HL-60/S4 (cell line): ENCODE results near the gene AMPD1.

ENCODE experiments used
- in situ Hi-C: fragments of 300-500 bp; cut with MboI; formaldehyde crosslinking; loops from 2 replicates; pipeline ENCODE4 v1.14.3; 2022; ENCODE audit warnings: low sequenced_read_pairs

Gene AMPD1

GRCh38 chr1:114700036-114700600 lies 4.8 kb upstream of the AMPD1 start:
- in situ Hi-C loops = no loop called here

GRCh38 chr1:114696810-114697209 lies 1.5 kb upstream of the AMPD1 start:
- in situ Hi-C loops = no loop called here

- in situ Hi-C loops = no loop called here
Observed at GRCh38 chr1:114694540-114695310, 621 bp downstream of the AMPD1 start.

- in situ Hi-C loops = no loop called here
Observed at GRCh38 chr1:114692947-114693346, 2.4 kb downstream of the AMPD1 start.

GRCh38 chr1:114691061-114691460 lies 4.3 kb downstream of the AMPD1 start:
- in situ Hi-C loops = no loop called here

GRCh38 chr1:114690148-114690547 lies 5.2 kb downstream of the AMPD1 start:
- in situ Hi-C loops = no loop called here

- in situ Hi-C loops = no loop called here
Observed at GRCh38 chr1:114688526-114688925, 6.8 kb downstream of the AMPD1 start.

GRCh38 chr1:114685851-114686250 lies 9.5 kb downstream of the AMPD1 start:
- in situ Hi-C loops = no loop called here

- in situ Hi-C loops = no loop called here
Observed at GRCh38 chr1:114677691-114678090, 17.7 kb downstream of the AMPD1 start.

- in situ Hi-C loops = no loop called here
Observed at GRCh38 chr1:114676115-114676514, 19.2 kb downstream of the AMPD1 start.

- in situ Hi-C loops = no loop called here
Observed at GRCh38 chr1:114671939-114672275, 23.4 kb downstream of the AMPD1 start.

- in situ Hi-C loops = no loop called here
Observed at GRCh38 chr1:114671011-114671938, 24.1 kb downstream of the AMPD1 start.

GRCh38 chr1:114670083-114671010 lies 25.0 kb downstream of the AMPD1 start:
- in situ Hi-C loops = no loop called here

GRCh38 chr1:114669562-114670082 lies 25.7 kb downstream of the AMPD1 start, which contains the start of gene DENND2C:
Gene DENND2C (minus strand): TSS chr1:114670049. CDS start chr1:114625984, 44,065 bp downstream.
- in situ Hi-C loops = no loop called here

- in situ Hi-C loops = no loop called here
Observed at GRCh38 chr1:114668784-114669561, 26.4 kb downstream of the AMPD1 start.

GRCh38 chr1:114668373-114668772 lies 27.0 kb downstream of the AMPD1 start:
- in situ Hi-C loops = no loop called here

- in situ Hi-C loops = no loop called here
Observed at GRCh38 chr1:114666954-114667353, 28.4 kb downstream of the AMPD1 start.

GRCh38 chr1:114660238-114660637 lies 35.1 kb downstream of the AMPD1 start:
- in situ Hi-C loops = no loop called here

- in situ Hi-C loops = no loop called here
Observed at GRCh38 chr1:114651893-114652292, 43.5 kb downstream of the AMPD1 start.
